ENCODE data around the gene TTLL3. TPM values are rescaled to one million over a fixed set of nuclear protein-coding genes. Genes with fewer than 3 reads are reported as not detected.

TTLL3 gene
- total and polyA plus RNA-seq, 2 of the 13 experiments (the other 11 are each of a cell fraction or from before 2014, with no cell fraction given), result 9.5 to 51.2 TPM

GRCh38 chr3:9833078-9833477 lies 23.0 kb downstream of the TTLL3 start (continued):
- TF ChIP-seq, protein P1, sequence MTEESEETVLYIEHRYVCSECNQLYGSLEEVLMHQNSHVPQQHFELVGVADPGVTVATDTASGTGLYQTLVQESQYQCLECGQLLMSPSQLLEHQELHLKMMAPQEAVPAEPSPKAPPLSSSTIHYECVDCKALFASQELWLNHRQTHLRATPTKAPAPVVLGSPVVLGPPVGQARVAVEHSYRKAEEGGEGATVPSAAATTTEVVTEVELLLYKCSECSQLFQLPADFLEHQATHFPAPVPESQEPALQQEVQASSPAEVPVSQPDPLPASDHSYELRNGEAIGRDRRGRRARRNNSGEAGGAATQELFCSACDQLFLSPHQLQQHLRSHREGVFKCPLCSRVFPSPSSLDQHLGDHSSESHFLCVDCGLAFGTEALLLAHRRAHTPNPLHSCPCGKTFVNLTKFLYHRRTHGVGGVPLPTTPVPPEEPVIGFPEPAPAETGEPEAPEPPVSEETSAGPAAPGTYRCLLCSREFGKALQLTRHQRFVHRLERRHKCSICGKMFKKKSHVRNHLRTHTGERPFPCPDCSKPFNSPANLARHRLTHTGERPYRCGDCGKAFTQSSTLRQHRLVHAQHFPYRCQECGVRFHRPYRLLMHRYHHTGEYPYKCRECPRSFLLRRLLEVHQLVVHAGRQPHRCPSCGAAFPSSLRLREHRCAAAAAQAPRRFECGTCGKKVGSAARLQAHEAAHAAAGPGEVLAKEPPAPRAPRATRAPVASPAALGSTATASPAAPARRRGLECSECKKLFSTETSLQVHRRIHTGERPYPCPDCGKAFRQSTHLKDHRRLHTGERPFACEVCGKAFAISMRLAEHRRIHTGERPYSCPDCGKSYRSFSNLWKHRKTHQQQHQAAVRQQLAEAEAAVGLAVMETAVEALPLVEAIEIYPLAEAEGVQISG (CRISPR knock-in tag; IDR thresholded peaks at IDR 0.05), result no peak
- TF ChIP-seq FOXK2 (IDR thresholded peaks at IDR 0.05) (no peak), ZNF777 (CRISPR knock-in tag; IDR thresholded peaks at IDR 0.05) (no peak), ZNF30 (CRISPR knock-in tag; IDR thresholded peaks at IDR 0.05) (no peak)
- TF ChIP-seq, protein P2, sequence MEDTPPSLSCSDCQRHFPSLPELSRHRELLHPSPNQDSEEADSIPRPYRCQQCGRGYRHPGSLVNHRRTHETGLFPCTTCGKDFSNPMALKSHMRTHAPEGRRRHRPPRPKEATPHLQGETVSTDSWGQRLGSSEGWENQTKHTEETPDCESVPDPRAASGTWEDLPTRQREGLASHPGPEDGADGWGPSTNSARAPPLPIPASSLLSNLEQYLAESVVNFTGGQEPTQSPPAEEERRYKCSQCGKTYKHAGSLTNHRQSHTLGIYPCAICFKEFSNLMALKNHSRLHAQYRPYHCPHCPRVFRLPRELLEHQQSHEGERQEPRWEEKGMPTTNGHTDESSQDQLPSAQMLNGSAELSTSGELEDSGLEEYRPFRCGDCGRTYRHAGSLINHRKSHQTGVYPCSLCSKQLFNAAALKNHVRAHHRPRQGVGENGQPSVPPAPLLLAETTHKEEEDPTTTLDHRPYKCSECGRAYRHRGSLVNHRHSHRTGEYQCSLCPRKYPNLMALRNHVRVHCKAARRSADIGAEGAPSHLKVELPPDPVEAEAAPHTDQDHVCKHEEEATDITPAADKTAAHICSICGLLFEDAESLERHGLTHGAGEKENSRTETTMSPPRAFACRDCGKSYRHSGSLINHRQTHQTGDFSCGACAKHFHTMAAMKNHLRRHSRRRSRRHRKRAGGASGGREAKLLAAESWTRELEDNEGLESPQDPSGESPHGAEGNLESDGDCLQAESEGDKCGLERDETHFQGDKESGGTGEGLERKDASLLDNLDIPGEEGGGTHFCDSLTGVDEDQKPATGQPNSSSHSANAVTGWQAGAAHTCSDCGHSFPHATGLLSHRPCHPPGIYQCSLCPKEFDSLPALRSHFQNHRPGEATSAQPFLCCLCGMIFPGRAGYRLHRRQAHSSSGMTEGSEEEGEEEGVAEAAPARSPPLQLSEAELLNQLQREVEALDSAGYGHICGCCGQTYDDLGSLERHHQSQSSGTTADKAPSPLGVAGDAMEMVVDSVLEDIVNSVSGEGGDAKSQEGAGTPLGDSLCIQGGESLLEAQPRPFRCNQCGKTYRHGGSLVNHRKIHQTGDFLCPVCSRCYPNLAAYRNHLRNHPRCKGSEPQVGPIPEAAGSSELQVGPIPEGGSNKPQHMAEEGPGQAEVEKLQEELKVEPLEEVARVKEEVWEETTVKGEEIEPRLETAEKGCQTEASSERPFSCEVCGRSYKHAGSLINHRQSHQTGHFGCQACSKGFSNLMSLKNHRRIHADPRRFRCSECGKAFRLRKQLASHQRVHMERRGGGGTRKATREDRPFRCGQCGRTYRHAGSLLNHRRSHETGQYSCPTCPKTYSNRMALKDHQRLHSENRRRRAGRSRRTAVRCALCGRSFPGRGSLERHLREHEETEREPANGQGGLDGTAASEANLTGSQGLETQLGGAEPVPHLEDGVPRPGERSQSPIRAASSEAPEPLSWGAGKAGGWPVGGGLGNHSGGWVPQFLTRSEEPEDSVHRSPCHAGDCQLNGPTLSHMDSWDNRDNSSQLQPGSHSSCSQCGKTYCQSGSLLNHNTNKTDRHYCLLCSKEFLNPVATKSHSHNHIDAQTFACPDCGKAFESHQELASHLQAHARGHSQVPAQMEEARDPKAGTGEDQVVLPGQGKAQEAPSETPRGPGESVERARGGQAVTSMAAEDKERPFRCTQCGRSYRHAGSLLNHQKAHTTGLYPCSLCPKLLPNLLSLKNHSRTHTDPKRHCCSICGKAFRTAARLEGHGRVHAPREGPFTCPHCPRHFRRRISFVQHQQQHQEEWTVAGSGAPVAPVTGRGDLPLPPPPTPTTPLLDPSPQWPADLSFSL (CRISPR knock-in tag; IDR thresholded peaks at IDR 0.05), result no peak

All from HepG2 (cell line).